T-helper 17 cell (primary cell): ENCODE measurements around the gene CHAC2. TPM values are rescaled to one million over a fixed set of nuclear protein-coding genes. Genes with fewer than 3 reads are reported as not detected.

ENCODE experiments used
- ATAC-seq: fragments of 150-1000 bp; cut with Tn5 transposase; 2 replicates; pipeline ENCODE4 v1.10.0; 2021; ENCODE audit warnings: mild to moderate bottlenecking, moderate library complexity
- DNase-seq, 3 donors: peaks; one replicate each; pipeline versions ENCODE4 v3.0.0 to v3.0.0-alpha.2; 2020 to 2021
- H3K9me3 ChIP-seq: one replicate; pipeline ENCODE4 v1.7.0; 2013; ENCODE audit warnings: low read length, mild to moderate bottlenecking; ENCODE audit not compliant: control insufficient read depth, poor library complexity, severe bottlenecking
- H3K27ac Mint-ChIP-seq: one replicate; pipeline ENCODE4 v1.8.0; 2022; ENCODE audit warnings: mild to moderate bottlenecking, moderate library complexity, mixed read lengths
- H3K27me3 Mint-ChIP-seq: one replicate; pipeline ENCODE4 v1.8.0; 2022; ENCODE audit warnings: mixed read lengths
- H3K36me3 Mint-ChIP-seq: one replicate; pipeline ENCODE4 v1.8.0; 2022; ENCODE audit warnings: low read depth, mixed read lengths
- H3K4me1 Mint-ChIP-seq: one replicate; pipeline ENCODE4 v1.8.0; 2022; ENCODE audit warnings: mild to moderate bottlenecking, mixed read lengths
- H3K4me3 Mint-ChIP-seq: one replicate; pipeline ENCODE4 v1.8.0; 2022; ENCODE audit warnings: mild to moderate bottlenecking, moderate library complexity, mixed read lengths
- total RNA-seq, 4 donors: library from RNA in 2 of 4; stranded (reverse) in 2 of 4; gene quantifications; one replicate each; pipeline ENCODE4 v1.2.3 and lab custom pipeline; 2022 to 2026

The CHAC2 gene
- total RNA-seq, 2 donors from 2014 or later: 0.42 to 0.76 TPM

DNA sequence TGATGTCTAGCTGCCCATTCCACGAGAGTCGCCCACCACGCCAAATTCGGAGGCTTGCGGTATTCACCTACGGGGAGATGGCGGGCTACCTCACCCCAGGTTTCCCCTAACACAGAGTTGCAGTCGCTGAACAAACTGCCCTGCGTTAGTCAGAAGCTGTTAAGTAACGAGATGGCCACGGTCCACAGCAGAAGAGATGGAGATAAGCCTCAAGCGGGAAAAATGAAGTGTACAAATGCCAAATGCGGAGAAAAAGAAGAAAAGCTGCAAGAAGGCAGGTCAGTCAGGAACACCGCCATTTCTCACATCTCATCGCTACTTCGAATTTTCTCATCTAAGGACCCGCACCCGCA is 18.7 kb downstream of the CHAC2 start:
- peak; percentile 51 for ATAC-seq
- peak in 2 of 3 donors; percentile 12 to 15 for DNase-seq
- H3K27ac Mint-ChIP-seq: peak overlapping the region; percentile 98
- H3K36me3 Mint-ChIP-seq: peaks cover 10% of the 10 kb centered on the region
- no peaks in the 10 kb centered on the region for H3K27me3 Mint-ChIP-seq
- H3K4me1 Mint-ChIP-seq: peaks cover 41% of the 10 kb centered on the region
- peak overlapping the region; percentile 100 for H3K4me3 Mint-ChIP-seq
- no peaks in the 10 kb centered on the region for H3K9me3 ChIP-seq

DNA sequence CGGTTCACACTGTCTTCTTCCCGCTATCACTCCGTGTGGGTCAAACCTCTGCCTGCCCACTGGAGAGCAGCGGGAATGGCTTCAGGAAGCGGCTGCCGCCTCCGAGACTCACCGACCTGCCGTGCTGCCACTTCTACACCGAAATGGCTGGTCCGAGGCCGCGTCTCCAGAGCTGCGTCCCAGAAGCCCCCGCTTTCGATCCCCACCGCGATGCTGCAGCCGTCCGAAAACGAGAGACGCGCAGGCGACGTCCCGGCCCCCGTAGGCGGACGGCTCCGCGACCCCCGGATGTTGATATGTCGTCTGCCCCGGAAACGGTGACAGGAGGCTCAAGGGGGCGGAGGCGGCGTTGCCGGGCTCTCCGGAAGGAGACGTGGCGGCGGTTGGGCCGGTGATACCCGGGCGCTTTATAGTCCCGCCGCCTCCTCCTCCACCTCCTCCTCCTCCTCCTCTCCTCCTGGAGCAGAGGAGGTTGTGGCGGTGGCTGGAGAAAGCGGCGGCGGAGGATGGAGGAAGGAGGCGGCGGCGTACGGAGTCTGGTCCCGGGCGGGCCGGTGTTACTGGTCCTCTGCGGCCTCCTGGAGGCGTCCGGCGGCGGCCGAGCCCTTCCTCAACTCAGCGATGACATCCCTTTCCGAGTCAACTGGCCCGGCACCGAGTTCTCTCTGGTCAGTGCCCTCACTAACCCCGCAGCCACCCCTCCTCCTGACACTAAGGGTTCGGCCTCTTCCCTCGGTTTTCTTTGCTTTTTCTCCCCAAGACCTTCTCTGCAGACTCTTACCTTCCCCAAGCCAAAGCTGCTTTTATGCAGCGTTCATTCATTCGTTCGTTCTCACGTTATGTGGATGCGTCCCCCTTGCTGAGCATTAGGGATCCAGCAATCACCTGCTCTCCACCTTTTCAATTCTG is 19.4 kb downstream of the CHAC2 start, which contains the start of the genes ASB3 and ERLEC1:
TSS of gene ASB3 (minus strand) at position 249 of the 909 bp plus-strand sequence. CDS start 21,381 bp downstream, outside the sequence.
TSS of gene ERLEC1 (plus strand) at position 340 of the 909 bp plus-strand sequence. CDS start at position 507, 167 bp downstream.
- H3K27me3 Mint-ChIP-seq: no peaks in the 10 kb centered on the region
- peak within 1 kb of the TSS; percentile 100 for H3K4me3 Mint-ChIP-seq
- H3K9me3 ChIP-seq: no peaks in the 10 kb centered on the region
- peak within 1 kb of the TSS; percentile 98 for H3K27ac Mint-ChIP-seq
- DNase-seq (peak; percentile 73 to 81 (median 80)), ATAC-seq (peak; percentile 88)
- H3K4me1 Mint-ChIP-seq: peaks cover 41% of the 10 kb centered on the region
- H3K36me3 Mint-ChIP-seq: peaks cover 10% of the 10 kb centered on the region

DNA sequence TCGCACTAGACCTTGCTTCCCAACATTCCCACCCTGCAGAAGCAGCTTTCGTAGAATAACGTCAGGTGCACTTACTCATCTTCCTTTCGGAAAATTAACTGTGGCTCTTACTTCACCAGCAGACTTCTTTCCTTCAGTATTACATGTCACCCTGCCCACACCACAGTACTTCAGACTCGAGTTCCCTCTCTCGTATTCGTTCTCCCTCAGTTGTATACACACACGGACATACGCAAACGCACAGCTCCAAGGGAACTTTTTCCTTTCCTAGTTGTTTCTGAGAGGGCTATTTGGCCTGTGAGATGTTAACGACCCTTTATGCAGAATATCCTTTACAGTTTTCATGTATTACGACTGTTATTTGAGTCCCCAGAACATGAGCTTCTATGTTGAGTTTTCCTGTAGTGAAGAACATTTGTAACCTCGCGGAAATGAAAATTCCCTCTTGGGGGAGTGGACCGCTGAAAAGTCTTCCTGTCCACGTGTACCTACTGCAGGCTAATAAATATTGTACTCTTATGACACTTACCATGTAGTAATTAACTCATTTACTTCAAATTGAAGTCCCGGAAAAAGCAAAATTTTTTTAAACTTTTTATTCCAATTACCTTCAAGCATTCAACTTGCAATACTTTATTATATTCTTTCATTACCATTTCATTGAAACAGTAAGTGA is 20.1 kb downstream of the CHAC2 start:
- peak overlapping the region; percentile 98 for H3K27ac Mint-ChIP-seq
- no peaks in the 10 kb centered on the region for H3K9me3 ChIP-seq
- H3K36me3 Mint-ChIP-seq: peaks cover 10% of the 10 kb centered on the region
- DNase-seq (no peak), ATAC-seq (peak; percentile 3)
- no peaks in the 10 kb centered on the region for H3K27me3 Mint-ChIP-seq
- peak overlapping the region; percentile 100 for H3K4me3 Mint-ChIP-seq
- peaks cover 39% of the 10 kb centered on the region for H3K4me1 Mint-ChIP-seq

DNA sequence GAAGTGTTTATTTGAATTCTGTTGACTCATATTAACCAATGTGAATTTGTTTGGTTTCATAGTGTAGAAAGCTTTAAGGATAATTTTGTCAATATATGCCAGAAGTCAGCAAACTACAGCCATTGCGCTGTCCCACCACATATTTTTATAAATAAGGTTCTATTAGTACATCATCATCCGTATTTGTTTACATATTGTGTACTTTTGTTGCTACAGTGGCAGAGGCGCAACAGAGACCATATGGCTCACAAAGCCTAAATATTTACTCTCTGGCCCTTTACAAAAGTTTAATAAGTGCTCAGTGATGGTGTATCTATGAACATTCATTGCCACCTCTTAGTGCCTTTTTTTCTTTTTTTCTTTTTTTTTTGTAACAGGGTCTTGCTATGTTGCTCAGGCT is 25.7 kb downstream of the CHAC2 start:
- Mint-ChIP-seq H3K36me3 (no peaks in the 10 kb centered on the region), H3K4me3 (no peak overlapping the region), H3K27ac (no peak overlapping the region), H3K4me1 (peaks cover 10% of the 10 kb centered on the region), H3K27me3 (no peaks in the 10 kb centered on the region)
- ATAC-seq (no peak), DNase-seq (no peak)
- H3K9me3 ChIP-seq: no peaks in the 10 kb centered on the region

DNA sequence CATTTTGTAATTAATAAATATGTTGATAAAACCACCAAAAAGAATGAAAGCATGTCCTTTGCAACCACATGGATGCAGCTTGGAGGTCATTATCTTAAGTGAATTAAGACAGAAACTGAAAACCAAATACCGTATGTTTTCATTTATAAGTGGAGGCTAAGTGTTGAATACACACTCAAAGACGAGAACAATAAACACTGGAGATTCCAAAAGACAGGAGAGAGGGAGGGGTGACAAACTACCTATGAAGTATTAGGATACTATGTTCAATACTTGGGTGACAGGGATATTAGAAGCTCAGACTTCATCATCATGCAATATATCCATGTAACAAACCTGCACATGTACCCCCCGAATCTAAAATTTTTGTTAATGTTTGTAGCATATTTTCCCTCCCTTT is 26.2 kb downstream of the CHAC2 start:
- H3K36me3 Mint-ChIP-seq: no peaks in the 10 kb centered on the region
- peaks cover 8% of the 10 kb centered on the region for H3K4me1 Mint-ChIP-seq
- no peaks in the 10 kb centered on the region for H3K9me3 ChIP-seq
- no peak overlapping the region for H3K4me3 Mint-ChIP-seq
- no peak for ATAC-seq
- H3K27me3 Mint-ChIP-seq: no peaks in the 10 kb centered on the region
- DNase-seq: no peak
- H3K27ac Mint-ChIP-seq: no peak overlapping the region

DNA sequence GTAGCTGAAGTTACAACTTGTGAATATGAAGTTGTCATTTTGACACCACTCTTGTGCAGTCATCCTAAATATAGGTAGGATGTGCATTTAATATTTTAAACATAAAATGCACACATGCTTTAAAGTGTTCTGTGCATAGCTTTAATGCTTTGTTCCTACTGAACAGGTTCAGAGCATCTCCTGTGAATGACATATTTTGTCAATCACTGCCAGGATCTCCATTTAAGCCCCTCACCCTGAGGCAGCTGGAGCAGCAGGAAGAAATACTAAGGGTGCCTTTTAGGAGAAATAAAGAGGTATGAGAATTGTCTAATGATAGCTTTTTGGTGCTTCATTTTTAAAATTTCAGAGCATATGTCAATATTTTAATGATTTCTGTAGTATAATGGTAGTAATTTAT is 33.9 kb downstream of the CHAC2 start:
- H3K27me3 Mint-ChIP-seq: no peaks in the 10 kb centered on the region
- no peak for DNase-seq
- no peak overlapping the region for H3K4me3 Mint-ChIP-seq
- H3K4me1 Mint-ChIP-seq: peaks cover 2% of the 10 kb centered on the region
- no peak for ATAC-seq
- peaks cover 13% of the 10 kb centered on the region for H3K36me3 Mint-ChIP-seq
- peak overlapping the region; percentile 62 for H3K27ac Mint-ChIP-seq
- no peaks in the 10 kb centered on the region for H3K9me3 ChIP-seq

DNA sequence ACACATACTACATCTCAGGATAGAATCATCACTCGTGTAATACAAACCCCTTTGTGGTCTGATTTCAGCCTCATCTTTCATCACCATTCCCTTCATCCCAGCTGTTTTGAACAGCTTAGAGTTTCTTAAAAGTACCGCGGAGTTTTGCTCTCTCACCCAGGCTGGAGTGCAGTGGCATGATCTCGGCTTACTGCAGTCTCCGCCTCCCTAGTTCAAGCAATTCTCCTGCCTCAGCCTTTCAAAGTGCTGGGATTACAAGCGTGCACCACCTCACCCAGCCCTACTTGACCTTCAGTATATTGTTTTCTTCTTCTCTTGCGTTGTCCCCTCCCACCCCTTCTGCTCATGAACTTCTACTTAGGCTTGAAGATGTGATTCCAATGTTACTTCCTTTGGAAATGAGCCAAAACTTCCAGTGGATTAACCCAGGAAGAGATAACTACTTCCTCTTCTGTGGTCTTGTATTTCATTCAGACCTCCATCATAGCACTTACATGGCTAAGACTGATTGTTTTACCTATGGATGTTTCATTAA is 35.1 kb downstream of the CHAC2 start:
- Mint-ChIP-seq H3K4me3 (no peak overlapping the region), H3K27ac (peak overlapping the region; percentile 62), H3K36me3 (peaks cover 17% of the 10 kb centered on the region), H3K27me3 (no peaks in the 10 kb centered on the region), H3K4me1 (peaks cover 5% of the 10 kb centered on the region)
- no peaks in the 10 kb centered on the region for H3K9me3 ChIP-seq
- DNase-seq (no peak), ATAC-seq (no peak)

DNA sequence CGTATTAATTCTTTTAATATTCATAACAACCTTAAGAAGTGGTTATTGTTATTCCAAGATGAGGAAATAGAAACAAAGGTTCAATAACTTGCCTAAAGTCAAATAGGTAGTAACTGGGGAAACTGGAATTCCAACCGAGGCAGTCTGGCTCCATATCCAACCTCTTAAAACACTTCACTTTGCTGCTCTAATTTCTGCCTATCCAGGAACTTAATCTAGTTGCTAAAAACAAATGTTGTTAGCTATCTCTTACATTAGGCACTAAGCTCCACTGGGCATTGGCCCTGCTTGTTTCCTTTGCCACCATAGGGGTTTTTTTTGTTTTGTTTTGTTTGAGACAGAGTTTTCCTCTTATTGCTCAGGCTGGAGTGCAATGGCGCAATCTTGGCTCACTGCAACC is 44.0 kb downstream of the CHAC2 start:
- Mint-ChIP-seq H3K36me3 (peaks cover 14% of the 10 kb centered on the region), H3K27ac (peak overlapping the region; percentile 87), H3K4me1 (peaks cover 7% of the 10 kb centered on the region)

DNA sequence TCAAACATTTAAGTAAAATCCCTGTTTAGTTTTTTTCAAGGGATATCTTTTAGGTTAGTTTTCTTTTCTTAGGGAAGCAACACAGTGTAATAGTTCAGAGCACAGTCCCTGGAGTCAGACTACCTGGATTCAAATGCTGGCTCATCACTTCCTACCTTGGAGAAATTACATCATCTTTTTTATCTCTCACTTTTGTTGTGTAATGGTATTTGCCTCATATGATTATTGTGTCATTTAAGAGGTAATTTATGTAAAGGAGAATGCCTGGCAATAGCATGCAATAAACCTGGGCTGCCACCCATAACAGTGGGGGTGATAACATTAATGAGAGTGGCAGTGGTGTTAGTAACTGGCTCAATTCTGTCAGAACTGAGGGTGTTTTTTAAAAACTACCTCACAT is 45.5 kb downstream of the CHAC2 start:
- H3K27me3 Mint-ChIP-seq: no peaks in the 10 kb centered on the region
- DNase-seq: no peak
- H3K4me3 Mint-ChIP-seq: no peak overlapping the region
- H3K9me3 ChIP-seq: no peaks in the 10 kb centered on the region
- peaks cover 7% of the 10 kb centered on the region for H3K4me1 Mint-ChIP-seq
- H3K36me3 Mint-ChIP-seq: peaks cover 13% of the 10 kb centered on the region
- no peak for ATAC-seq
- H3K27ac Mint-ChIP-seq: peak overlapping the region; percentile 11

More for the DNA sequence above, 44.0 kb downstream of the CHAC2 start:
- no peaks in the 10 kb centered on the region for H3K9me3 ChIP-seq
- Mint-ChIP-seq H3K4me3 (no peak overlapping the region), H3K27me3 (no peaks in the 10 kb centered on the region)
- no peak for DNase-seq
- no peak for ATAC-seq

DNA sequence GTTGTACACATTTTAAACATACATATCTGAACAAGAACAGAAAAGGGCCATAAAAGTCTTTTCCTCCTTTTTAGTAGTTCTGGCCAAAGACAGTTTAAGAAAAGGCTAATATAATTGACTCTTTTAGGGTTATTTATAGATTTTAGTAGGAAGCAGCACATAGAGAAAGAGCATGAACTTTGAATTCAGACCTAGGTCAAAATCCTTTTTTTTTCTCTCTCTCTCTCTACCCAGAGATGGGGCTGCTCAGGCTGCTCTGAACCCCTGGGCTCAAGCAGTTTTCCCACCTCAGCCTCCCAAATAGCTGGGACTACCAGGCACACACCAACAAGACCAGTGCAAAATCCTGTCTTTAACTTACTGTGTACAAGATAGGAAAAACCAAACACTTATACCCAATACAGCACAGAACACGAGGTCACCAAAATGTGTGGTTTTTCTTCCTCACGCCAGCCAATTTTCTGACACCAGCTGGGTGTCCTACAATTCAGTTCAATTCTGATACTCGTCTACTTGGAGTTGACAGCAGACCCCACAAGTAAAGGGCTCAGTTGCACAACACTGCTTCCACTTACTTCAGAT is 51.3 kb downstream of the CHAC2 start:
- H3K36me3 Mint-ChIP-seq: peaks cover 3% of the 10 kb centered on the region
- H3K27ac Mint-ChIP-seq: no peak overlapping the region
- no peak overlapping the region for H3K4me3 Mint-ChIP-seq

DNA sequence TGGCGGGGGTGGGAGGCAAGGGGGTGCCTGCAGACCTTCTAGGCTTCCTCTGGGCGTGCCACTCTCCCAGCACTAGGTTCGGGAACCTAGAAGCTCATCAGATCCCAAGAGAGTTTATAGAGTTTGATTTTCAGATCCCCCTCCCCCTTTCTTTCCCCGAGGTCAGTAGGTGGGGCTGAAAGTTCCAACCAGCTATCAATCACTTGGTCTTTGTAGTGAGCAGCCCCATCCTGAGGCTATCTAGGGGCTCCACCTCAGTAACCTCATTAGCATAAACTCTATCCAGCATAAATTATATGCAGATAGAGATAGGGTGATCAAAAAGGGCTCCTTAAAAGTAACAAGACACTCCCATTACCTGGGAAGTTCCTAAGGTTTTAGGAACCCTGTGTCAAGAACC is 52.0 kb downstream of the CHAC2 start:
- no peak for ATAC-seq
- Mint-ChIP-seq H3K4me1 (peaks cover 2% of the 10 kb centered on the region), H3K36me3 (peaks cover 3% of the 10 kb centered on the region), H3K27ac (peak overlapping the region; percentile 24), H3K27me3 (no peaks in the 10 kb centered on the region), H3K4me3 (no peak overlapping the region)
- no peaks in the 10 kb centered on the region for H3K9me3 ChIP-seq
- no peak for DNase-seq

More for the DNA sequence above, 51.3 kb downstream of the CHAC2 start:
- Mint-ChIP-seq H3K27me3 (no peaks in the 10 kb centered on the region), H3K4me1 (peaks cover 2% of the 10 kb centered on the region)
- H3K9me3 ChIP-seq: no peaks in the 10 kb centered on the region
- DNase-seq: no peak
- no peak for ATAC-seq

DNA sequence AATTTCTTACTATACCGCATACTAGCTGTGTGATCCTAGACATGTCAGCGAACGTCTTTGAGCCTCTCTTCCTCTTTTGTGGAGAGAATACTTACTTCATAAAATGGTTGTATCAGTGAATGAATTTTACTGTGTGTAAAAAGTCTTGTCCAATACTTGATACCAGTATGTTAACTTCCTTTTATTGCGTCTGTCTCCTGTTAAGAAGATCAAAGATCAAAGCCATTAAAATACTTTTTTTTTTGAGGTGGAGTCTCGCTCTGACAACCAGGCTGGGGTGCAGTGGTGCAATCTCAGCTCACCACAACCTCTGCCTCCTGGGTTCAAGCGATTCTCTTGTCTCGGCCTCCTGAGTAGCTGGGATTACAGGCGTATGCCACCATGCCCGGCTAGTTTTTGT is 52.4 kb downstream of the CHAC2 start:
- Mint-ChIP-seq H3K27me3 (no peaks in the 10 kb centered on the region), H3K36me3 (peaks cover 3% of the 10 kb centered on the region), H3K4me3 (no peak overlapping the region), H3K4me1 (peaks cover 2% of the 10 kb centered on the region), H3K27ac (peak overlapping the region; percentile 24)
- H3K9me3 ChIP-seq: no peaks in the 10 kb centered on the region
- ATAC-seq (no peak), DNase-seq (no peak)

DNA sequence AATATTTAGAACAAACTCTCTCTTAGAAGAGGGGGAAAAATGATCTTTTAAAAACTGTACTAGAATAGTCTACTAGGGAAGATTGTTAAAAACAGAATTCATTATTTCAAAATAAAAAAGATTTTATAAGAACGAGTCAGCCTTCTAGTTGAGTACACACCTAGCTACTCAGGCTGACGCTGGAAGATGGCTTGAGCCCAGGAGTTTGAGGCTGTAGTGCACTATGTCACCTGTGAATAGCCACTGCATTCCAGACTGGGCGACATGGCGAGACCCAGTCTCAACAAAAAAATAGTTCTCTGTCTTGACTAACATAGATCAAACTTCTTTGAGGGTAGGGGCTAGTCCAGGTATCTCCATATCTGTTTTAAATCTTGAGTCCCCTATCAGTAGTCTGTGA is 53.1 kb downstream of the CHAC2 start:
- H3K27ac Mint-ChIP-seq: no peak overlapping the region
- no peaks in the 10 kb centered on the region for H3K27me3 Mint-ChIP-seq
- DNase-seq (no peak), ATAC-seq (no peak)
- H3K36me3 Mint-ChIP-seq: peaks cover 3% of the 10 kb centered on the region
- H3K4me1 Mint-ChIP-seq: peaks cover 2% of the 10 kb centered on the region
- H3K4me3 Mint-ChIP-seq: no peak overlapping the region
- H3K9me3 ChIP-seq: no peaks in the 10 kb centered on the region
